ENCODE measurements around the gene SMG7.

Gene SMG7

GRCh38 chr1:183471743-183472487 is 384 bp upstream of the SMG7 start (continued):
- peak; percentile 75 for TF ChIP-seq OSR2 (tag by site-specific recombination; IDR thresholded peaks at IDR 0.05)
- no peak for TF ChIP-seq ZNF544 (tag by site-specific recombination; IDR thresholded peaks at IDR 0.05)
- TF ChIP-seq ZNF132 (tag by site-specific recombination; IDR thresholded peaks at IDR 0.05; ENCODE audit: borderline replicate concordance): no peak
- TF ChIP-seq ZNF341 (tag by site-specific recombination; IDR thresholded peaks at IDR 0.05; ENCODE audit: low read depth): peak; percentile 65
- no peak for TF ChIP-seq ZNF830 (tag by site-specific recombination; IDR thresholded peaks at IDR 0.05; ENCODE audit: low read depth)
- TF ChIP-seq EGR2 (tag by site-specific recombination; IDR thresholded peaks at IDR 0.05; ENCODE audit: low read depth): peak; percentile 97
- TF ChIP-seq ZNF521 (tag by site-specific recombination; IDR thresholded peaks at IDR 0.05): no peak
- TF ChIP-seq PBX3 (CRISPR knock-in tag; IDR thresholded peaks at IDR 0.05): no peak
- peak; percentile 96 for TF ChIP-seq ZFHX2 (tag by site-specific recombination; conservative IDR thresholded peaks at IDR 0.05)
- peak; percentile 94 for TF ChIP-seq ZIC2 (tag by site-specific recombination; IDR thresholded peaks at IDR 0.05)
- TF ChIP-seq ZNF837 (tag by site-specific recombination; IDR thresholded peaks at IDR 0.05): peak; percentile 92
- peak; percentile 17; the same call in 1 of the 2 replicates for TF ChIP-seq ZNF585B (tag by site-specific recombination; IDR thresholded peaks at IDR 0.05)
- 0 out of 2 replicates have a peak, but pooled peaks have one; percentile 45 for TF ChIP-seq ZNF23 (tag by site-specific recombination; IDR thresholded peaks at IDR 0.05; ENCODE audit: borderline replicate concordance)
- TF ChIP-seq ZNF184 (tag by site-specific recombination; IDR thresholded peaks at IDR 0.05): peak; percentile 65; the same call in 1 of the 2 replicates
- no peak for TF ChIP-seq ZNF175 (tag by site-specific recombination; IDR thresholded peaks at IDR 0.05)
- TF ChIP-seq ZNF747 (tag by site-specific recombination; IDR thresholded peaks at IDR 0.05): peak; percentile 88; the same call in 1 of the 2 replicates
- TF ChIP-seq ZBTB1 (tag by site-specific recombination; IDR thresholded peaks at IDR 0.05): peak; percentile 95
- TF ChIP-seq ZNF404 (tag by site-specific recombination; IDR thresholded peaks at IDR 0.05): peak; percentile 67; the same call in 1 of the 2 replicates
- no peak for TF ChIP-seq ELK4 (IDR thresholded peaks at IDR 0.05; ENCODE audit: borderline replicate concordance, low read depth, low read length)
- 0 out of 2 replicates have a peak, but pooled peaks have one; percentile 31 for TF ChIP-seq ZNF416 (tag by site-specific recombination; IDR thresholded peaks at IDR 0.05)
- TF ChIP-seq MEIS1 (CRISPR knock-in tag; IDR thresholded peaks at IDR 0.05; ENCODE audit: borderline replicate concordance): no peak
- TF ChIP-seq ZNF350 (tag by site-specific recombination; IDR thresholded peaks at IDR 0.05): no peak
- peak; percentile 53; the same call in 1 of the 2 replicates for TF ChIP-seq ZNF449 (tag by site-specific recombination; IDR thresholded peaks at IDR 0.05)
- peak; percentile 57 for TF ChIP-seq PRDM10 (tag by site-specific recombination; IDR thresholded peaks at IDR 0.05)
- TF ChIP-seq ZNF26 (tag by site-specific recombination; IDR thresholded peaks at IDR 0.05): peak; percentile 21; the same call in 1 of the 2 replicates
- peak; percentile 87 for TF ChIP-seq KLF1 (tag by site-specific recombination; IDR thresholded peaks at IDR 0.05)
- TF ChIP-seq ZNF140 (tag by site-specific recombination; IDR thresholded peaks at IDR 0.05): no peak; the same call in 1 of the 2 replicates
- no peak for TF ChIP-seq ZNF214 (tag by site-specific recombination; IDR thresholded peaks at IDR 0.05; ENCODE audit: borderline replicate concordance)
- peak; percentile 99; the same call in 1 of the 2 replicates for TF ChIP-seq KLF7 (tag by site-specific recombination; IDR thresholded peaks at IDR 0.05; ENCODE audit: borderline replicate concordance)
- TF ChIP-seq ZNF114 (tag by site-specific recombination; IDR thresholded peaks at IDR 0.05): no peak

Measured in HEK293 (cell line).